K562 (cell line): ENCODE results near the gene NOPCHAP1. TPM values are rescaled to one million over a fixed set of nuclear protein-coding genes. Genes with fewer than 3 reads are reported as not detected.

Experiments used
- ATF4 ChIP-seq: fragments of 450-650 bp; formaldehyde crosslinking; IDR thresholded peaks from 2 replicates; pipeline ENCODE4 v1.4.0; 2022; ENCODE audit warnings: mild to moderate bottlenecking, moderate library complexity
- CREB3L1 ChIP-seq: fragments of 450-650 bp; IDR thresholded peaks from 2 replicates; pipeline ENCODE4 v1.6.1; 2014; ENCODE audit warnings: low read depth, mild to moderate bottlenecking, moderate library complexity, borderline replicate concordance
- GABPA ChIP-seq: fragments of 200-800 bp; sonication (Bioruptor generic); conservative IDR thresholded peaks from 2 replicates; pipeline ENCODE4 v1.6.1; 2016; ENCODE audit warnings: low read depth, missing genetic modification characterization, missing compliant biosample characterization
- HNRNPK ChIP-seq: fragments of 200-400 bp; formaldehyde crosslinking; IDR thresholded peaks from one replicate; pipeline ENCODE4 v1.6.1; 2018; ENCODE audit warnings: mild to moderate bottlenecking, low read depth, low read length; ENCODE audit not compliant: poor library complexity, severe bottlenecking
- IFI16 ChIP-seq: fragments of 250-450 bp; sonication (Bioruptor Pico); IDR thresholded peaks from 2 replicates; pipeline ENCODE4 v2.1.2; 2022; ENCODE audit warnings: mild to moderate bottlenecking, inconsistent platforms
- ILF3 ChIP-seq: fragments of 450-650 bp; IDR thresholded peaks from 2 replicates; pipeline ENCODE4 v1.6.1; 2018; ENCODE audit warnings: antibody characterized with exemption, mild to moderate bottlenecking, moderate library complexity, borderline replicate concordance
- KDM5B ChIP-seq: fragments of 200-600 bp; sonication (generic); IDR thresholded peaks from 2 replicates; pipeline ENCODE4 v1.6.1; 2012; ENCODE audit warnings: low read depth, mild to moderate bottlenecking, moderate library complexity, low read length, control low read depth, inconsistent platforms; ENCODE audit not compliant: insufficient replicate concordance
- NUFIP1 ChIP-seq: fragments of 450-650 bp; IDR thresholded peaks from 2 replicates; pipeline ENCODE4 v1.6.1; 2018; ENCODE audit not compliant: partially characterized antibody
- PURB ChIP-seq: sonication (generic); formaldehyde crosslinking; IDR thresholded peaks from 2 replicates; pipeline ENCODE4 v1.9.0; 2021; ENCODE audit warnings: low read depth, mild to moderate bottlenecking, missing genetic modification reagents
- RAD21 ChIP-seq, 2 experiments: fragments of 250-450 bp in 1 of 2; fragments of 450-650 bp in 1 of 2; sonication (Bioruptor Pico) in 1 of 2; formaldehyde crosslinking in 1 of 2; IDR thresholded peaks in 1 of 2; conservative IDR thresholded peaks in 1 of 2; 2 replicates each; pipeline versions ENCODE4 v1.4.0 to v1.8.0; 2020 to 2022; ENCODE audit warnings: mild to moderate bottlenecking in 2 of 2, moderate library complexity in 1 of 2
- TFAP4 ChIP-seq: sonication (generic); formaldehyde crosslinking; IDR thresholded peaks from 2 replicates; pipeline ENCODE4 v1.8.0; 2022; ENCODE audit warnings: missing genetic modification reagents, mild to moderate bottlenecking, moderate library complexity, borderline replicate concordance
- ZKSCAN1 ChIP-seq: fragments of 150-350 bp; IDR thresholded peaks from 2 replicates; pipeline ENCODE4 v1.6.1; 2016; ENCODE audit warnings: low read depth, low read length
- ZNF134 ChIP-seq: fragments of 250-450 bp; sonication (Bioruptor Pico); conservative IDR thresholded peaks from 2 replicates; pipeline ENCODE4 v1.4.0; 2020
- ZNF407 ChIP-seq: fragments of 450-650 bp; IDR thresholded peaks from 2 replicates; pipeline ENCODE4 v1.6.1; 2016; ENCODE audit warnings: low read depth
- polyA plus RNA-seq, 8 experiments: library from polyadenylated mRNA; depleted of rRNA in 4 of 8; stranded (reverse) in 5 of 8; unstranded in 3 of 8; fragments of >200 nt; fragmentation: Nextera tagmentation in 2 of 8; fragmentation: Illumina TruSeq in 1 of 8; extraction: Ambion mirVana in 2 of 8; extraction: Trizol in 1 of 8; gene quantifications; 2 replicates each; pipeline versions ENCODE4 v1.2.1 to v1.2.3, GENCODE V29; 2011 to 2014; ENCODE audit warnings: inconsistent platforms in 1 of 8, missing spikeins in 1 of 8
- total RNA-seq, 7 experiments: library from RNA; depleted of rRNA in 6 of 7; stranded (reverse); fragments of >200 nt in 6 of 7; fragmentation: Illumina TruSeq in 2 of 7; extraction: Trizol in 2 of 7; gene quantifications; 2 replicates each; pipeline versions ENCODE4 v1.2.1 to v1.2.3, GENCODE V29; 2011 to 2021; ENCODE audit warnings: low replicate concordance in 1 of 7

Gene NOPCHAP1
- total and polyA plus RNA-seq, 9 of the 15 experiments (the other 6 are each of a cell fraction or from before 2014, with no cell fraction given) = 19.4 to 108 (median 33.4) TPM

- no peak for TF ChIP-seq ZNF407
- TF ChIP-seq ZNF134 (CRISPR knock-in tag) = no peak
- no peak for TF ChIP-seq ZKSCAN1
- TF ChIP-seq RAD21 (CRISPR knock-in tag; conservative IDR thresholded peaks at IDR 0.05 in 1 of 2, IDR thresholded peaks at IDR 0.05 in 1 of 2) = no peak
- TF ChIP-seq CREB3L1 = peak; percentile 55; the same call in 1 of the 2 replicates
- no peak for TF ChIP-seq ATF4 (CRISPR knock-in tag)
- peak; percentile 77 for TF ChIP-seq TFAP4 (CRISPR knock-in tag)
- TF ChIP-seq HNRNPK = no peak
- no peak for TF ChIP-seq IFI16 (CRISPR knock-in tag)
- TF ChIP-seq NUFIP1 = no peak
- TF ChIP-seq PURB (CRISPR knock-in tag) = no peak
- TF ChIP-seq KDM5B = no peak
- TF ChIP-seq GABPA (tag) = no peak
- no peak for TF ChIP-seq ILF3
These were observed 27.9 kb upstream of the NOPCHAP1 start, which contains the start of gene SLC41A2 (continued) for GRCh38 chr12:104958001-104958804.
